Epithelial cell of proximal tubule (primary cell): ENCODE results near the gene ERF. TPM values are rescaled to one million over a fixed set of nuclear protein-coding genes. Genes with fewer than 3 reads are reported as not detected.

Source experiments
- DNase-seq: peaks from one replicate; pipeline ENCODE4 v3.0.0-alpha.2; 2011; ENCODE audit warnings: low read depth
- H3K4me3 ChIP-seq: 2 replicates; pipeline ENCODE4 v1.5.1; 2011; ENCODE audit warnings: low read depth, mild to moderate bottlenecking, low read length
- CTCF ChIP-seq: conservative IDR thresholded peaks from 2 replicates; pipeline ENCODE4 v1.5.1; 2012; ENCODE audit warnings: low read depth, mild to moderate bottlenecking, low read length
- total RNA-seq: library from RNA; depleted of rRNA; stranded (reverse); fragments of >200 nt; gene quantifications from 2 replicates; pipeline ENCODE4 v1.2.3, GENCODE V29; 2015

Gene ERF
- 36.3 and 48.6 TPM in 2 replicates for total RNA-seq

GRCh38 chr19:42254850-42255765 lies at the start of gene ERF:
ERF (minus strand) TSS chr19:42255128; CDS start chr19:42254999, 129 bp downstream.
- no peak for DNase-seq
- no peak for TF ChIP-seq CTCF

GRCh38 chr19:42303876-42304275 lies 48.9 kb upstream of the ERF start:
- TF ChIP-seq CTCF, result no peak
- H3K4me3 ChIP-seq, result no peak overlapping the region
- DNase-seq, result no peak

More at GRCh38 chr19:42254850-42255765, at the start of gene ERF:
- H3K4me3 ChIP-seq, result peak within 1 kb of the TSS; percentile 99

DNA sequence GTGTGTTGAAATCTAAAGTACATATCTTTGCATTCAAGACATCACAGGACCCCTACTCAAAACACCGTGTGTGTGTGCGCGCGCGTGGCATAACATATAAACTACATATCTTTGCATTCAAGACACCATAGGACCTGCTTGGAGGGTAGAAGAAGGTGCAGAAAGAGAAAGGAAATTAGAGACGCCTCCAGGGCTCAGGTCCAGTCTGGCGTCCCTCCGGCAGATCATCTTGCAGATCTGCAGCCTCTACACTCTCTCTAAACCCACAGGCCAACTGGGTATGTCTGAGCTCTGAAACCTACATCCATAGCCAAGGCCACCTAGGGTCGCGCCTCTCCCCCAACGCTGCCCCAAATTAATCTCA lies 48.2 kb upstream of the ERF start:
- peak overlapping the region; percentile 89 for H3K4me3 ChIP-seq
- no peak for DNase-seq
- no peak for TF ChIP-seq CTCF

DNA sequence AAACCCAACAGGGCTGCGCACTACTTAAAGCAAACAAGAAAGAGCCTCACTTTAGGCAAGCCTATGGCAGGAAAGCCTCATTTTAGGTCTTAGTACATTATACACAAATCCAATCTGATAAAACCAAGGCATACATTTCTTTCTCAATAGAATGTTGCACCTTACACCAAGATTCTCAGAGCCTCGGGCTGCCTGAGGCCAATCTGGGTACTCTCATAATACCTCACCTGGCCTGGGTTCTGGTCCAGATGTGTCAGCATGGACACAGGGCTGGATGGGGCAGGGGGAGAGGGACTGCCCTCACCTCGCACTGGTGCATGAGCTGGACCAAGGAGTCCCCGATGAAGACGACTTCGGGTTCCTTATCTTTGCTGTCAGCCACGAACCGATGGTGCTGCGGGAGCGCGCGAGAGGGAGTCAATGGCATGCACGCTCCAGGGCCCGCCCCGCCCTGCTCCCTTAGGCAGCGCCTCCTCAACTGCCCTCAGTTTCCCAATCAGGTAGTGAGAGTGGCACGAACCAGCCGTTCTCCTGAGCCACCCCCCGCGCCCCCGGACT lies 46.8 kb upstream of the ERF start, which contains the start of gene PRR19:
Gene PRR19, plus strand, starts transcription at position 487 of the 558 bp plus-strand sequence. CDS start 7,453 bp downstream, outside the sequence.
- no peak for DNase-seq
- H3K4me3 ChIP-seq, result peak within 1 kb of the TSS; percentile 89

GRCh38 chr19:42297039-42297438 lies 42.1 kb upstream of the ERF start:
- no peak for DNase-seq
- TF ChIP-seq CTCF, result no peak
- H3K4me3 ChIP-seq, result no peak overlapping the region

More for the DNA sequence above, 46.8 kb upstream of the ERF start, which contains the start of gene PRR19:
- no peak for TF ChIP-seq CTCF

DNA sequence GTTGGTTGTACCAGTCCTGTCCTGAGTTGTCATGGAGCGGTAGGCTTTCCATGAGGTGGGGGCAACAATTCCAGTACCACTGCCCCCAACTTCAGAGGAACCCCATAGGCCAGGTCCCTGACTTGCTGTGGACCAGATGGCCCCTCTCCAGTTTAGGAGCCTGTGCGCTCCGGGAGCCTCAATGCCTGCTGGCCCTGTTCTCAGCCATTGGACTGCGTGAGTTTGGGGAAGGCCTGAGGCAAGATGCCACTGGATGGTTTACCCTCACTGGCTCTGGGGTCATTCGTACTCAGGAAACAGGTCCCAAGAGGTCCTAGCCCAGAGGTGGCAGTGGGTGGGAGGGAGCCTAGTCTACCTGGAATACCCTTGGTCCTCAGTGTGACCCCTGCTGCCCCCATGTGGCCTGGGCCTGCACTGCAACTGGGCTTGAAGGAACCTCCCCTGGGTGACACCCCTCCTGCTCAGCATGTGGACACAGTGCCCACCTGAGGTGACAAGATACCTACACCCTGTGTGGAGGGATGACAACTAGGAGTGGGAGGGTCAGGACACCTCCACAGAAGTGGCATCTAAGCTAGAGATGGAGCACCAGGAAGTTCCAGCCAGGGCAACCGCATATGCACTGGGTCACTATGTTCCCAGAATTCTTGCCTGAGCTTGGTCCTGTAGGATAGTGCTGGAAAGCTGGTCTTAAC lies 41.0 kb upstream of the ERF start:
- peak; percentile 96 for TF ChIP-seq CTCF
- no peak for DNase-seq
- H3K4me3 ChIP-seq, result no peak overlapping the region
